Astrocyte (in vitro differentiated cells and primary cell): Measurements from ENCODE around the gene ATXN7. TPM values are rescaled to one million over a fixed set of nuclear protein-coding genes. Genes with fewer than 3 reads are reported as not detected.

Experiments
- DNase-seq: peaks from one replicate; pipeline ENCODE4 v3.0.0-alpha.2; 2010; ENCODE audit warnings: low read depth
- FAIRE-seq: peaks from 2 replicates; lab custom pipeline; 2011; peaks lifted over from hg19 to GRCh38; lab: Jason Lieb, UNC
- H2AFZ ChIP-seq: 2 replicates; pipeline ENCODE4 v1.6.0; 2012; ENCODE audit warnings: low read depth, low read length, inconsistent platforms
- H3K27ac ChIP-seq: 2 replicates; pipeline ENCODE4 v1.5.1; 2011; ENCODE audit warnings: low read depth, low read length, inconsistent platforms
- H3K27me3 ChIP-seq: 2 replicates; pipeline ENCODE4 v1.6.0; 2011; ENCODE audit warnings: low read length, inconsistent platforms; ENCODE audit not compliant: insufficient read depth
- H3K36me3 ChIP-seq: 2 replicates; pipeline ENCODE4 v1.5.1; 2011; ENCODE audit warnings: low read length, inconsistent platforms; ENCODE audit not compliant: insufficient read depth
- H3K4me1 ChIP-seq: 2 replicates; pipeline ENCODE4 v1.5.1; 2011; ENCODE audit warnings: low read length, inconsistent platforms; ENCODE audit not compliant: insufficient read depth
- H3K4me2 ChIP-seq: 2 replicates; pipeline ENCODE4 v1.6.0; 2012; ENCODE audit warnings: low read length, inconsistent platforms
- H3K4me3 ChIP-seq: 2 replicates; pipeline ENCODE4 v1.5.1; 2011; ENCODE audit warnings: low read depth, mild to moderate bottlenecking, low read length, inconsistent platforms; ENCODE audit not compliant: insufficient read depth
- H3K79me2 ChIP-seq: 2 replicates; pipeline ENCODE4 v1.6.0; 2012; ENCODE audit warnings: mild to moderate bottlenecking, low read length, inconsistent platforms; ENCODE audit not compliant: insufficient read depth
- H3K9ac ChIP-seq: 2 replicates; pipeline ENCODE4 v1.6.0; 2012; ENCODE audit warnings: mild to moderate bottlenecking, low read length, inconsistent platforms
- H3K9me3 ChIP-seq: 2 replicates; pipeline ENCODE4 v1.5.1; 2012; ENCODE audit warnings: low read depth, mild to moderate bottlenecking, low read length, inconsistent platforms; ENCODE audit not compliant: insufficient read depth
- H4K20me1 ChIP-seq: 2 replicates; pipeline ENCODE4 v1.6.0; 2012; ENCODE audit warnings: low read length, inconsistent platforms; ENCODE audit not compliant: insufficient read depth
- H3K27ac Mint-ChIP-seq: one replicate; pipeline ENCODE4 v1.8.0; 2021; ENCODE audit warnings: mild to moderate bottlenecking, mixed read lengths; ENCODE audit not compliant: unreplicated experiment
- H3K27me3 Mint-ChIP-seq: one replicate; pipeline ENCODE4 v1.8.0; 2021; ENCODE audit warnings: low read depth, mixed read lengths; ENCODE audit not compliant: unreplicated experiment
- H3K36me3 Mint-ChIP-seq: one replicate; pipeline ENCODE4 v1.8.0; 2021; ENCODE audit warnings: low read depth, mixed read lengths; ENCODE audit not compliant: unreplicated experiment
- H3K4me1 Mint-ChIP-seq: one replicate; pipeline ENCODE4 v1.8.0; 2021; ENCODE audit warnings: low read depth, mixed read lengths; ENCODE audit not compliant: unreplicated experiment
- H3K4me3 Mint-ChIP-seq: one replicate; pipeline ENCODE4 v1.8.0; 2021; ENCODE audit warnings: mild to moderate bottlenecking, moderate library complexity, mixed read lengths; ENCODE audit not compliant: unreplicated experiment
- H3K9me3 Mint-ChIP-seq: one replicate; pipeline ENCODE4 v1.8.0; 2021; ENCODE audit warnings: mild to moderate bottlenecking, mixed read lengths; ENCODE audit not compliant: unreplicated experiment
- EZH2 ChIP-seq: IDR thresholded peaks from 2 replicates; pipeline ENCODE4 v1.6.1; 2012; ENCODE audit warnings: mild to moderate bottlenecking, low read length, inconsistent platforms; ENCODE audit not compliant: insufficient read depth
- total RNA-seq: library from RNA; stranded (reverse); gene quantifications from 2 replicates; pipeline ENCODE4 v1.2.1, GENCODE V29; 2021
- TF ChIP-seq, protein P1 (sequence below): IDR thresholded peaks from 2 replicates; pipeline ENCODE4 v1.5.1; 2011; ENCODE audit warnings: low read depth, mild to moderate bottlenecking, inconsistent platforms, low read length, moderate library complexity; ENCODE audit not compliant: insufficient read depth

The ATXN7 gene
- total RNA-seq, 1 donor from 2014 or later = 17.6 TPM

DNA sequence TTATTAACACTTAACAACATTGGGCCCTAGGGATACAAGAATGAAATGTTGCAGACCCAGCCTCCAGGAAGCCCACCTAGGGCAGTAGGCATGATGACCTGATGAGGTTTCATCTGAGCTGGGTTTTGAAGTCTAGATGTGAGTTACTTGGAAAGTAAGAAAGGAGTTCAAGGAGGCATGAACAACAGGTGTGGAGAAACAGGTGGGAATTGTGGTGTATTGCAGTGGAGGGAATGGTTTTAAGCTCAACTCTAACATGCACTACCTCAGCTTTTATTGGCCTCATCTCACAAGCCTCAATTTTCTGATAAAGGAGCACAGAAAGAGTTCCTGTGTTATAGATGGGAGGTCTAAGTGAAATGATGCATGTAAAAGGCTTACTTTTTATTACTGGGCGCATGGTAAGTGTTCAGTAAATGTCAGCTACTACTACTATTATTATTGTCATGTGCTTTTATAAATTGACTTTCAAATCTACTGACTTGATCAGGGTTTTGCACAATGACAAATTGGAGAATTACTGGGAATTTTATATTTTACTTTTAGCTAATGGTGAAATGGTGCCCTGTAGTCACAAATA, 29.2 kb downstream of the ATXN7 start:
- Mint-ChIP-seq H3K9me3 (no peaks in the 10 kb centered on the region), H3K4me1 (peaks cover 11% of the 10 kb centered on the region), H3K4me3 (no peak overlapping the region), H3K36me3 (peaks cover 2% of the 10 kb centered on the region), H3K27me3 (no peaks in the 10 kb centered on the region), H3K27ac (no peak overlapping the region)
- Histone ChIP-seq H3K27me3 (no peaks in the 10 kb centered on the region), H4K20me1 (peaks cover 49% of the 10 kb centered on the region), H3K4me1 (no peaks in the 10 kb centered on the region), H3K27ac (no peak overlapping the region), H3K4me2 (no peak overlapping the region), H3K4me3 (no peak overlapping the region), H3K9ac (no peak overlapping the region), H3K9me3 (no peaks in the 10 kb centered on the region), H3K36me3 (no peaks in the 10 kb centered on the region), H3K79me2 (peaks cover 25% of the 10 kb centered on the region), H2AFZ (no peak overlapping the region)
- DNase-seq = no peak
- TF ChIP-seq, protein P1, sequence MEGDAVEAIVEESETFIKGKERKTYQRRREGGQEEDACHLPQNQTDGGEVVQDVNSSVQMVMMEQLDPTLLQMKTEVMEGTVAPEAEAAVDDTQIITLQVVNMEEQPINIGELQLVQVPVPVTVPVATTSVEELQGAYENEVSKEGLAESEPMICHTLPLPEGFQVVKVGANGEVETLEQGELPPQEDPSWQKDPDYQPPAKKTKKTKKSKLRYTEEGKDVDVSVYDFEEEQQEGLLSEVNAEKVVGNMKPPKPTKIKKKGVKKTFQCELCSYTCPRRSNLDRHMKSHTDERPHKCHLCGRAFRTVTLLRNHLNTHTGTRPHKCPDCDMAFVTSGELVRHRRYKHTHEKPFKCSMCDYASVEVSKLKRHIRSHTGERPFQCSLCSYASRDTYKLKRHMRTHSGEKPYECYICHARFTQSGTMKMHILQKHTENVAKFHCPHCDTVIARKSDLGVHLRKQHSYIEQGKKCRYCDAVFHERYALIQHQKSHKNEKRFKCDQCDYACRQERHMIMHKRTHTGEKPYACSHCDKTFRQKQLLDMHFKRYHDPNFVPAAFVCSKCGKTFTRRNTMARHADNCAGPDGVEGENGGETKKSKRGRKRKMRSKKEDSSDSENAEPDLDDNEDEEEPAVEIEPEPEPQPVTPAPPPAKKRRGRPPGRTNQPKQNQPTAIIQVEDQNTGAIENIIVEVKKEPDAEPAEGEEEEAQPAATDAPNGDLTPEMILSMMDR = no peak
- no peak for TF ChIP-seq EZH2
- FAIRE-seq = no peak

DNA sequence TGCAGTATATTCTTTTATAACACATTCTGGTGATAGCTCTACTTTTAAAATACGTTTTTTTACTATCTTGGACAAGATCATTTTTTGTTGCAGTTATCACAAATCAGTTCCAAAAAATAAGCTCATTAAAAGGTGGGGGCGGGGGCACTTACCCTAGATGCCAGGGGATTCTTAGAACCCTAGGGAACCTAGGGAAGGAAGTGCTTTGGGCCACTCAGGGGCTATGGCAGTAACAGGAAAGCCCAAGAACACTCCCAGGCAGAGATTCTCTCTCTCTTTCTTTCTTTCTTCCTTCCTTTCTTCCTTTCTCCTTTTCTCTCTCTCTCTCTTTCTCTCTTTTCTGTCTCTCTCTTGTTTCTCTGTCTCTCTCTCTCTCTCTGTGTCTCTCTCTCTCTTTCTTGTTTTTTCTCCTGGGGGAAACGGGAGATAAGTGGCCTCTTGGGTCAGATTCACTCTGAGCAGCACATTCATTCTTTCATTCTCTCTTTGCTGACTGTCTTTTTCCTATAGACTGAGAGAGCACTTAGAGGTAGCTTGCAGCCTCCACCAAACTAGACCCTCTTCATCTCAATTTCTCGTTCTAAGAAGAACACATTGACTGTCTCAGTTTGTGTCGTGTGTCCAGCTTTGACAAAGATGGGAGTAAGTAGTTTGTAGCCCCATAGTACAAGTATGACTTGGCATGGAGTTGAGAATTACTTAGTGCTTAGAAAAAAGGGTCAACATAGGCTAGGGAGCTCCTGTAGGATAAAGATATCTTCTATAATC, 31.9 kb downstream of the ATXN7 start:
- H3K4me3 Mint-ChIP-seq = no peak overlapping the region
- H3K9me3 ChIP-seq = no peaks in the 10 kb centered on the region
- DNase-seq = no peak
- no peak overlapping the region for H3K4me2 ChIP-seq
- H3K4me1 Mint-ChIP-seq = peaks cover 14% of the 10 kb centered on the region
- H3K9me3 Mint-ChIP-seq = no peaks in the 10 kb centered on the region
- H3K4me1 ChIP-seq = no peaks in the 10 kb centered on the region
- peaks cover 9% of the 10 kb centered on the region for H3K36me3 Mint-ChIP-seq
- no peak for FAIRE-seq
- no peak overlapping the region for H3K4me3 ChIP-seq
- H2AFZ ChIP-seq = no peak overlapping the region
- TF ChIP-seq, protein P1 = no peak
- no peak for TF ChIP-seq EZH2
- no peak overlapping the region for H3K27ac ChIP-seq
- H3K27me3 ChIP-seq = no peaks in the 10 kb centered on the region
- peaks cover 7% of the 10 kb centered on the region for H3K79me2 ChIP-seq
- no peak overlapping the region for H3K9ac ChIP-seq
- H3K36me3 ChIP-seq = peaks cover 6% of the 10 kb centered on the region
- no peaks in the 10 kb centered on the region for H3K27me3 Mint-ChIP-seq
- H4K20me1 ChIP-seq = peaks cover 41% of the 10 kb centered on the region
- no peak overlapping the region for H3K27ac Mint-ChIP-seq
